MCF 10A (cell line): ENCODE data around the gene CCNY. TPM values are rescaled to one million over a fixed set of nuclear protein-coding genes. Genes with fewer than 3 reads are reported as not detected.

Experiments
- BruUV-seq: library from RNA; stranded (reverse); fragments of 400-500 nt; replicated peaks from 2 replicates; lab custom pipeline; 2021; lab: Mats Ljungman, UMichigan
- CTCF ChIA-PET: fragments of 300-600 bp; sonication (Branson Sonifier 250); formaldehyde crosslinking; extraction: SDS; loops from one replicate; lab custom pipeline; 2021; ENCODE audit warnings: antibody characterized with exemption, inconsistent platforms; lab: Yijun Ruan, JAX
- POLR2A ChIA-PET: fragments of 300-600, 350-650 bp; sonication (Branson Sonifier 250); formaldehyde crosslinking; extraction: SDS; loops from one replicate; lab custom pipeline; 2020; ENCODE audit warnings: antibody characterized with exemption, inconsistent platforms; lab: Yijun Ruan, JAX
- DNase-seq: peaks from one replicate; pipeline ENCODE4 v3.0.0-alpha.2; 2018; ENCODE audit not compliant: unreplicated experiment
- H3K27ac Mint-ChIP-seq: one replicate; pipeline ENCODE4 v1.8.0; 2022; ENCODE audit warnings: mild to moderate bottlenecking, low read depth, mixed read lengths; ENCODE audit not compliant: unreplicated experiment
- H3K27me3 Mint-ChIP-seq: one replicate; pipeline ENCODE4 v1.8.0; 2022; ENCODE audit warnings: mixed read lengths; ENCODE audit not compliant: insufficient read depth, unreplicated experiment
- H3K36me3 Mint-ChIP-seq: one replicate; pipeline ENCODE4 v1.8.0; 2022; ENCODE audit warnings: mild to moderate bottlenecking, moderate library complexity, mixed read lengths; ENCODE audit not compliant: insufficient read depth, unreplicated experiment
- H3K4me1 Mint-ChIP-seq: one replicate; pipeline ENCODE4 v1.8.0; 2022; ENCODE audit warnings: mixed read lengths; ENCODE audit not compliant: insufficient read depth, unreplicated experiment
- H3K4me3 Mint-ChIP-seq: one replicate; pipeline ENCODE4 v1.8.0; 2022; ENCODE audit warnings: mild to moderate bottlenecking, moderate library complexity, mixed read lengths; ENCODE audit not compliant: unreplicated experiment
- H3K9me3 Mint-ChIP-seq: one replicate; pipeline ENCODE4 v1.8.0; 2022; ENCODE audit warnings: mixed read lengths; ENCODE audit not compliant: unreplicated experiment
- intact Hi-C: fragments of 100-400 bp; cut with micrococcal nuclease; formaldehyde crosslinking; loops from 2 replicates; pipeline ENCODE4 v1.14.1; 2022
- total RNA-seq: library from RNA; stranded (reverse); gene quantifications from 2 replicates; pipeline ENCODE4 v1.2.3, GENCODE V29; 2022
- TF ChIP-seq, protein P1 (sequence below): fragments of 200-600 bp; IDR thresholded peaks from one replicate; pipeline ENCODE4 v1.8.0; 2022; ENCODE audit warnings: antibody characterized with exemption, mild to moderate bottlenecking; ENCODE audit not compliant: unreplicated experiment

Gene CCNY
- total RNA-seq, 1 experiment from 2014 or later = 68.9 TPM

GRCh38 chr10:35391954-35392262, 55.6 kb downstream of the CCNY start:
- Mint-ChIP-seq H3K27me3 (no peaks in the 10 kb centered on the region), H3K9me3 (peaks cover 8% of the 10 kb centered on the region), H3K4me3 (no peak overlapping the region), H3K36me3 (no peaks in the 10 kb centered on the region), H3K4me1 (peaks cover 27% of the 10 kb centered on the region), H3K27ac (peak overlapping the region; percentile 79)
- ChIA-PET POLR2A (interaction anchor here (0.7 kb wide), 1 partner anchor 21 kb away, joined by 4 read pairs; no protein-coding TSS in a partner anchor), CTCF (interaction anchor here (1.0 kb wide), 1 partner anchor 153 kb away, joined by 3 read pairs; no protein-coding TSS in a partner anchor)
- TF ChIP-seq, protein P1, sequence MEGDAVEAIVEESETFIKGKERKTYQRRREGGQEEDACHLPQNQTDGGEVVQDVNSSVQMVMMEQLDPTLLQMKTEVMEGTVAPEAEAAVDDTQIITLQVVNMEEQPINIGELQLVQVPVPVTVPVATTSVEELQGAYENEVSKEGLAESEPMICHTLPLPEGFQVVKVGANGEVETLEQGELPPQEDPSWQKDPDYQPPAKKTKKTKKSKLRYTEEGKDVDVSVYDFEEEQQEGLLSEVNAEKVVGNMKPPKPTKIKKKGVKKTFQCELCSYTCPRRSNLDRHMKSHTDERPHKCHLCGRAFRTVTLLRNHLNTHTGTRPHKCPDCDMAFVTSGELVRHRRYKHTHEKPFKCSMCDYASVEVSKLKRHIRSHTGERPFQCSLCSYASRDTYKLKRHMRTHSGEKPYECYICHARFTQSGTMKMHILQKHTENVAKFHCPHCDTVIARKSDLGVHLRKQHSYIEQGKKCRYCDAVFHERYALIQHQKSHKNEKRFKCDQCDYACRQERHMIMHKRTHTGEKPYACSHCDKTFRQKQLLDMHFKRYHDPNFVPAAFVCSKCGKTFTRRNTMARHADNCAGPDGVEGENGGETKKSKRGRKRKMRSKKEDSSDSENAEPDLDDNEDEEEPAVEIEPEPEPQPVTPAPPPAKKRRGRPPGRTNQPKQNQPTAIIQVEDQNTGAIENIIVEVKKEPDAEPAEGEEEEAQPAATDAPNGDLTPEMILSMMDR = no peak
- no peak for DNase-seq
- intact Hi-C loops = no loop called here
- no TSS peak for BruUV-seq

- H3K27ac Mint-ChIP-seq = no peak overlapping the region
- no peak overlapping the region for H3K4me3 Mint-ChIP-seq
- TF ChIP-seq, protein P1 = no peak
- DNase-seq = no peak
- peaks cover 8% of the 10 kb centered on the region for H3K9me3 Mint-ChIP-seq
- POLR2A ChIA-PET = interaction anchor here (0.7 kb wide), 1 partner anchor 20 kb away, joined by 4 read pairs; no protein-coding TSS in a partner anchor
- intact Hi-C loops = no loop called here
- BruUV-seq = no TSS peak
- H3K4me1 Mint-ChIP-seq = peaks cover 20% of the 10 kb centered on the region
- no peaks in the 10 kb centered on the region for H3K27me3 Mint-ChIP-seq
- no peaks in the 10 kb centered on the region for H3K36me3 Mint-ChIP-seq
- CTCF ChIA-PET = interaction anchor here (0.6 to 1.0 kb wide), 2 partner anchors 68 to 154 kb away, joined by 3 read pairs; no protein-coding TSS in a partner anchor
Measured at GRCh38 chr10:35392482-35393228, 56.3 kb downstream of the CCNY start.

- Mint-ChIP-seq H3K4me1 (peaks cover 21% of the 10 kb centered on the region), H3K4me3 (no peak overlapping the region), H3K9me3 (peaks cover 8% of the 10 kb centered on the region), H3K36me3 (no peaks in the 10 kb centered on the region), H3K27ac (no peak overlapping the region), H3K27me3 (no peaks in the 10 kb centered on the region)
- DNase-seq = no peak
- ChIA-PET CTCF (no interaction called here), POLR2A (no interaction called here)
- intact Hi-C loops = no loop called here
- TF ChIP-seq, protein P1 = no peak
- BruUV-seq = no TSS peak
Measured at GRCh38 chr10:35394411-35394851, 58.1 kb downstream of the CCNY start.

- no peak overlapping the region for H3K27ac Mint-ChIP-seq
- BruUV-seq = no TSS peak
- peaks cover 8% of the 10 kb centered on the region for H3K9me3 Mint-ChIP-seq
- H3K4me3 Mint-ChIP-seq = no peak overlapping the region
- TF ChIP-seq, protein P1 = no peak
- intact Hi-C loops = no loop called here
- H3K27me3 Mint-ChIP-seq = no peaks in the 10 kb centered on the region
- H3K36me3 Mint-ChIP-seq = no peaks in the 10 kb centered on the region
- POLR2A ChIA-PET = no interaction called here
- peaks cover 21% of the 10 kb centered on the region for H3K4me1 Mint-ChIP-seq
- no peak for DNase-seq
- CTCF ChIA-PET = interaction anchor here (0.6 kb wide), 1 partner anchor 234 kb away, joined by 3 read pairs; no protein-coding TSS in a partner anchor
Measured at GRCh38 chr10:35394934-35395333, 58.6 kb downstream of the CCNY start.
